ENCODE data around the gene CTSZ.
"Not testable (repeated sequence)": the region's sequence is repeated elsewhere in the genome, so short reads cannot be mapped to it uniquely, and the experiment has no call there.

Gene CTSZ

DNA sequence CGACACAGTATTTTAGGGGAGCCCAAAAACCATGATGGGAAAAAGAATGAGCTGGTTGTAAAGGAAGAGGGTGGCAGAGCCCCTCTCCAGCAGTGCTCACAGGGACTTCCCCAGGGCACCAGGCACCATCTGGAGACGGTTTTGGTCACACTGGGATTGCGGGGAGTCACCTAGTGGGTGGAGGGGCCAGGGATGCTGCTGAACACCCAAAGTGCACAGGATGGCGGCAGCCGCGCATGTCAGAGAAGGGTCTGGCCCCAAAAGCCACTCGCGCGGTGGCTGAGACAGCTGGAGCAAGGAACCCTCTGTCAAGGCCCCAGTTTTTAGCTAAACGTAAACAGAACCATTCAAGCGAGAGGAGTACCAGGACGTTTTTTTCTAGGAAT lies 10.8 kb downstream of the CTSZ start:
- no peak for DNase-seq

DNA sequence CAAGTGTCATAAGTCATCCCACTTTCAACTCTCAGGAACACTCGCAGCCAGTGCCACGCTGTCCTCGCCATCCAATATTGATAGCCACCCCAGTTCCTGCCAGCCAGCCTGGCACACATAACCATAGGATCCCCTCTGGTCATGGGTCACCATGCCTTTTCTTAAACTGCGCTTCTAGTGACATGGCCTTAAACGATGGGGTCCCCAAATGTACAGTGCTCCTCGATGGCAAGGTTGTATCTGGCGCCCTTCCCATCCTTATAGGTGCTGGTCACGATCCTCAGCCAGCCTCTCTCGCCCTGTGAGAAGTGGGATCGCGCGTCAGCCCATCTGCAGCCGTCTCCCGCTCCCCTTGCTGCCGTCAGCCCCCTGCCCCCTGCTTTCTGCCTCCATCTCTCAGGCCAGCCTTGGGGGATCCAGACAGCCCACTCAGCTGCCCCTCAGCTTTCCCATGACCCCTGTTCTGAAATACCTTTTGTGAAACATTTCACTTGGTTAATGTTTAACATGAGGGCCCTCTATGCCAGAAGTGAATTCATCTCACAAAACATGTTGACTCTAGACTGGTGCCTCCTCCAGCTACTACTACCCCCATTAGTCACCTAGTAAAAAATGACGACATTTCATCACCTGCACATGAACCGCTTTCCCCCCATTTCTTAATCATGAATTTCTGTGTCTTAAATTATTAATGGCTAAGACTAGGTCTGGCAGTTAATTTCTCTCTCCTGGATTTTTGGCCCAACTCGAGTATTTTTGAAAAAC lies 11.4 kb downstream of the CTSZ start:
- DNase-seq, result no peak

DNA sequence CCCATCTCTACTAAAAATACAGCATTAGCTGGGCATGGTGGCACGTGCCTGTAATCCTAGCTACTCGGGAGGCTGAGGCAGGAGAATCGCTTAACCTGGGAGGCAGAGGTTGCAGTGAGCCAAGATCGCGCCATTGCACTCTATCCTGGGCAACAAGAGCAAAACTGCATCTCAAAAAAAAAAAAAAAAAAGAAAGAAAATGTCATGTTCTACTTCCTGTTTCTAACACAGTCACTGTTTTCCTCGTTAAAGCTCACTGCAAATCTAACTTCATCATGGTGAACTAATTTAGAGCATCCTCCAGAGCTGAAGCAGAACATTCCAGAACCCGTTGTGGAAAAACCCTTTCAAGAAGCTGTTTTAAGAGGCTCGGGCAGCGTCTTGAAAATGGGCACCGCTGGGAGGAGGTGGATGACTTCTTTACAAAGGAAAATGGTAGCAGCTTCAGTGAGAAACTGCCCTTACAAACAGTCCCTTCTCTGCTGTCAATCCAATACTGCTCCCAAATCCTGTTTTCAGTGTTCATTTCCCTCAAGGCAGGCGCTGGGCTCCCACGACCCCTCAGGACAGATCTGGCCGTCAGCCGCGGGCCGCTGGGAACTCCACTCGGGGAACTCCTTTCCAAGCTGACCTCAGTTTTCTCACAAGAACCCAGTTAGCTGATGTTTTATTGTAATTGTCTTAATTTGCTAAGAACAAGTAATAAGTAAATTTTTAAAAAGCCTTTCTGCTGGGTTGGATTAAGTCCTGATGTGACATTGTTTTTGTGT lies 12.5 kb downstream of the CTSZ start:
- no peak for DNase-seq

DNA sequence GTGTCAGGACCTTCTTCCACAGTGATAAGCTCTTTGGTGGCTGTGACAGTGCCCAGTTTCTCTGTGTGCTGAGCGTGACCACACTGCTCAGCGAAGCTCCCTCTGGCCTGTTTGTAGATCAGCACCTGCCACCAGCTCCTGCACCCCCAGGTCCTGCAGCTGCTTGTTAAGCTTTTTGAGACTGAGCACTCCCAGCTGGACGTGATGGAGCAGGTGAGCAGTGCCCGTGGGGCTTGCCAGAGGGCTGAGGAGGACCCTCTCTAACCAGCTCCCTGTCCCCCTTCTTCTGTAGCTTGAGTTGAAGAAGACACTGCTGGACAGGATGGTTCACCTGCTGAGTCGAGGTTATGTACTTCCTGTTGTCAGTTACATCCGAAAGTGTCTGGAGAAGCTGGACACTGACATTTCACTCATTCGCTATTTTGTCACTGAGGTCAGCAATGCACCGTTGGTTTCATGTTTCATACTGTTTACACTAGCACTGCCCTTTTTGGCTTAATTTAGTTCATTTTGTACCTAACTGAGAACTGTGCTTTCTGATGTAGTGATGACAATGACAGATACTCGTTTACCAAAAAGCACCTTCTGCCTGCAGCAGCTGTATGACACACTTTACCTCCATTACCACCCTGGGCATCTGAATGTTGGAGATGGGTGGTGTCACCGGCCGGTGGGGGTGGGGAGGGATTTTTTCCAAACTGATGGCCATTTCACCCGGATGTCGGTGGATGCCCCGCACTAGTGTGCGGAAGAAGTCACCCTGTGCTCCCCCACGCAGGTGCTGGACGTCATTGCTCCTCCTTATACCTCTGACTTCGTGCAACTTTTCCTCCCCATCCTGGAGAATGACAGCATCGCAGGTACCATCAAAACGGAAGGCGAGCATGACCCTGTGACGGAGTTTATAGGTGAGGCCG lies 13.5 kb downstream of the CTSZ start:
- DNase-seq, result no peak

DNA sequence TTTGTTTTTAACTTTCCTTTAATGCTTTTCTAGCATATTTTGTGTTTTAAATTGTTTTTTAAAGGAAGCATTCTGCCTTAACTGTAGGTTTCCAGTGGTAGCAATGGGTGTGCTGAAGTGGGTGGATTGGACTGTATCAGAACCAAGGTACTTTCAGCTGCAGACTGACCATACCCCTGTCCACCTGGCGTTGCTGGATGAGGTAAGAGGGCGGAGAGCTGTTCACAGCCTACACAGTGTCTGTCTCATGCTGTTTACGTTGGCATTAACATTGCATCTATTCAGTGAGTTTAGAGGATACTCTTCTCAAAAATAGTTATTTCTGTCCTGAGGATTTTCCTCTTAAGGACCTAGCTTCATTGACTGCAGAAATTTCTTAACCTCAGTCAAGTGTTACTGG lies 14.1 kb downstream of the CTSZ start:
- DNase-seq, result no peak

DNA sequence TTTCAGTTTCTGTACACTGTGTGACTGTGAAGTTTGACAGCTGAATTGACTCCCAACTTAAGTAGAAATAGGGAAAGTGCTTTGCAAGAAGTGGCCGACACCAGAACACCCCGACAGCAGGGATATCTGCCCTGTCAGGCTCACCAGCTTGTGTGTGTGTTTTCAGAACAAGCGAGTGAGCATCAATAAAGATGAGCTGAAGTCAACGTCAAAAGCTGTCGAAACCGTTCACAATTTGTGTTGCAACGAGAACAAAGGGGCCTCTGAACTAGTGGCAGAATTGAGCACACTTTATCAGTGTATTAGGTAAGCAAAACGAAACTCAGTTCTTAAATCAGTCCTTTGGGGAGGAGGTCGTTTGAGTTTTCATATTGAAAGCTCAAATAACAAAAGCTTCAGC lies 15.3 kb downstream of the CTSZ start:
- DNase-seq, result no peak

DNA sequence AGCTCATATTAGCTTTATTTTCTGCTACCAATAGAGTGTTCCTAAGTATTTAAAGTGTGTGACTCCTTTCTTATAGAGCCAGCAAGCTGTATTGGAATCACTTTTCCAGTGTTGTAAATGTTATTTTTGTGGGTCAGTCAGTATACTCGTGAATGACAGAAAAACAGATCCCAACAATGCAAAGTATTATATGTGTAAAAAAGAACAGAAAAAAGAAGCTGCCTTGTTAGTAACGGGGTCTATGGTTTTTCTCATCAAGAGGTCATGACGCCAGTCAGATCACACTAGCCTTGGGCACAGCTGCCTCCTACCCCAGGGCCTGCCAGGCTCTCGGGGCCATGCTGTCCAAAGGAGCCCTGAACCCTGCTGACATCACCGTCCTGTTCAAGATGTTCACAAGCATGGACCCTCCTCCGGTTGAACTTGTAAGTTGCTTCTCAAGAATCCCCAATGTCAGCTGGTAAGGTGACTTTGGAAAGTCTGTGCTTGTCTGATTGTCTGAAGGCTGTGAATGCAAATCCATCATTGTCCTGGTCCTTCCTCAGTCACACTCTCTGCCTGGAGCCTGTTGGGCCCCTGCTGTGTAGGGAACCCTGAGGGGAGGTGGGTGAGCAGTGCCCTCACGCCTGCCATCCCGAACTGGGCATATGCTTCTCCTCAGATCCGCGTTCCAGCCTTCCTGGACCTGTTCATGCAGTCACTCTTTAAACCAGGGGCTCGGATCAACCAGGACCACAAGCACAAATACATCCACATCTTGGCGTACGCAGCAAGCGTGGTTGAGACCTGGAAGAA lies 16.2 kb downstream of the CTSZ start:
- DNase-seq, result no peak

DNA sequence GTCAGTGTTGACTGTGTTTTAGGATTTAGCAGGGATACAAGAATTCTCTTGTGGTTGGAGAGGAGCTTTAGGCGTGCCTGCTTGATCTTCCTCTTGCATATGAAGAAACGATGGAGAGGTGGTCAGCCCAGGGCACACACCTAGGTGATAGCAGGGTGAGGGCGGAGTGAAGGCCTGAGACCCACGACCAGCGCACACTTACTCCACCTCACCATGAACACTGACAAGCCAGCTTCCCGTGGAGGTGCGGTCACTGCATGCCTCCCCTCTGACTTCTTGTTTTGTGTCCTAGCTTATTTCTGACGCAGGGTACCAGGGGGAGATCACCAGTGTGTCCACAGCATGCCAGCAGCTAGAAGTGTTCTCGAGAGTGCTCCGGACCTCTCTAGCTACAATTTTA lies 17.9 kb downstream of the CTSZ start:
- DNase-seq, result no peak

DNA sequence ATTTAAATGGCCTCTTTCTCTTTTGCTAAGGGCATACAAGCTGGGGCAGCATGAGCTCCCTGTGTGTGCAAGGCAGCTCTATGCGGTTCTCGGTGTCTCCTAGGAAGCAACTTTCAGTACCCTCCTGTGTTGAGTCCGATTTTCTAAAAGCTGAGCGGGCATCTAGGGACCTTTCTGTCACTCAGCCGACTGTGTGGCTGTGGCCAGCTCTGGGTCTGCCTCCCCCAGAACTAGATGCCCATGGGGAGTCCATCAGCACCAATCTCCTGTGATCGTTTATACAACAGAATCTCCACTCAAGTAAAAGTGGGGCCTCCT lies 18.5 kb downstream of the CTSZ start:
- DNase-seq, result no peak

DNA sequence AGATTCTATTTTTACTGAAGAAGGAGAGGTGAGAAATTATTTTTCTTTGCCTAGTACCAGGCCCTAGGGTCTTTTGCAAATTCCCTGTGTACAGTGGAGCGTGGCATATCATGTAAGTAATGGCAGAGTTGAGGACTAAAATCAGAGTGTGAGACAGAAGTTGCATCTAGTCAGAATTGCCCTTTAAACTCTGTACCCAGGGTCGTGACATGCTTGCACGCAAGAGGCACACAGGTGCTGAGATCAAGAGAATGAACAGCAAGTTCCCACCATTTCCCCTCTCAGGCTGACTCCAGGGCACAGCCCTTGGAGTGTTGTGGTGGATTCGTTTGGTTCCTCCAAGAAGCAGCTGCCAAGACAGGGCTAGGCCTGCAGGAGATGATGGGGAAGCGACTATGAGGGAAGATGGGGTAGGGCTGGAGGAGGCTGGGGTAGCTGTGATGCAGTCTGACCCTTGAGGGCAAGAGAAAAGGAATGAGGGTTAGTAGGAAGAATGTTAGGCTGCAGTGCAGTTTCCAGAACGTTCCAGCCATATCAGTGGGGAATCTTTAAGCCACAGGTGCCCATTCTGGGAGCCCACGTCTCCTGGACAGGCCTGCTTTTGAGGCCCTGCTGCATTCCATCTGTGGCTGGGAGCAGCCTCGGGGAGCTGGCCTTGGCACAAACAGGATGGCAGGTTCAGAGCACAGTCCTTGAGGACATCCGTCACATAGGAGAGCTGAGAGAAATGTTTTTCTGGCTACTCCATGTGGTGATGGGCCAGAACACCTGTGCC lies 19.1 kb downstream of the CTSZ start:
- no peak for DNase-seq

DNA sequence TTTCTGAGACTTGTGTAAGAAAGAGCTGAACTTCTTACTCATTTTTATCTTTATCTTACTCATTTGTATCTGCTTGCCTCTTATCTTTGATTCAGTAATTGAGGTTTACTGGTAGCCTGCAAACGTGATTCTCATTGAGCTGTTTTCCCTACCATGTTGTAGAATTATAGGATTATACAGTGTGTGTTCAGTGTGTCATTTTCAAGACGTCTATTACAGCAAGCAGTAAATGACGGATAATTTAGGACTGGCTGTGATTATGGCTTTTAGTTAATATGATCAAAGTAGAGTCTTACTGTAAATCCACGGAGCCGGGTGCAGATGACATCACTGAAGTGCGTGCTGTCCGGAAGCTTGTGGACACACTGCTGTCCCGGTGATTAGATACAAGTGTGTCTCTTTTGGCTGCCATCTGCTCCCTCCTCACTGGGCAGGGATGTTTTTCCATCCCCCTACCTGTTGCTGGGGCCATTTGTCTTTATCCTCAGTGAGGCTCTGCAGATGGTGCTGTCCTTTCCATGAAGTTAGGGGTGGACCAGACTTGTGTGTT lies 20.0 kb downstream of the CTSZ start:
- DNase-seq, result no peak

DNA sequence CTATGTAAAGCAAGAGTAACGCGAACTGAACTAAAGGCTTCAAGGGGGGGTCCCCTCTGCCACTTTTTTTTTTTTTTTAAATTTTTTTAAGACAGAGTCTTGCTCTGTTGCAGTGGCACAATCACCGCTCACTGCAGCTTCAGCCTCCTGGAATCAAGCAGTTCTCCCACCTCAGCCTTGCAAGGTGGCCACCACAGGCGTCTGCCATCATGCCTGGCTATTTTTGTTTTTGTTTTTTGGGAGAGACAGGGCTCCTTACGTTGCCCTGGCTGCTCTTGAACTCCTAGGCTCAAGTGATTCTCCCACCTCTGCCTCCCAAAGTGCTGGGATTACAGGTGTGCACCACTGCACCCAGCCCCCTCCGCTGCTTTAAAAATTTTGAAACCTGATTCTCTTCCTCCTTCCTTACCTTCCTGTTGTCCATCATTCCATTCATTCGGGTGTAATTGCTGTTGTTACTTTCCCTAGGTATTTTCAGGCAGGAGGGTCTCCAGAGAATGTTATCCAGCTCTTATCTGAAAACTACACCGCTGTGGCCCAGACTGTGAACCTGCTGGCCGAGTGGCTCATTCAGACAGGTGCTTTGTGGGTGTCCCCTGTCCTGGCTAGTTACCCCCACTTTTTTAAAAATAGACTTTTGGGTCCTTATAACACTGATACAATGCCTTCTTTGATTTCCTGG lies 20.6 kb downstream of the CTSZ start:
- DNase-seq, result no peak

DNA sequence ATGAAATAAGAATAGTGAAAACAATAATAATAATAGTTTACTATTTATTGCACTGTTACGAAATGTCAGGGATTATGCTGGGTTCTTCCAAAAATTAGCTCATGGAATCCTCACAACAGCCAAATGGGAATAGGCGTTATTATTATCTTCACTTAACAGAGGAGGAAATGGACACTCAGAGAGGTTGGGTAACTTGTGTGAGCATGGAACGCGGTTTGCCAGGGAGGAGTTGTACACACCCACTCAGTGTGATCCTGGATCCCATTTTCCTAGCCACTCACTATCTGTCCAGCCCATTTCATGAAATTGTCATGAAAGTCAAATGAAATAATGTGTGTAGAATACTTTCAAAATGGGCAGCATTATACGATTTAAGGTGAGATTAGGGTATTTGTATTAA lies 21.4 kb downstream of the CTSZ start:
- no peak for DNase-seq

DNA sequence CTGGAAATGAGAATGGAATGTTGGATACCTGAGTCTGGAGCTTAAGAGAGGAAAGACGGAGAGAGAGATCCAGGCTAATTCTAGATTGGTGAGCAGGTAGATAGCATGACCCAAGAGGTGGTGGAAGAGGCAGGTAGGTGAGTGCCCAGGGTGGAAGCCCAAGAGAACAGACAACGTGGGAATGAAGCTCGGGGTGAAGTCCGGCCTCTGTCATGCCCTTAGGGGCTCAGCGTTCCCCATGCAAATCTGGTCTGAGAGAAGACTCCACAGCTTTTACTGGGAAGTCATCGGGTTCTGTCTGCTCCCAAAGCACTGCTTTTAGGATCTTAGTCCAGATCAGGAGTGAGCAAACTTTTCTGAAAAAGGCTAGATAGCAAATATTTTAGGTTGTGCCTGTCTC lies 22.4 kb downstream of the CTSZ start:
- DNase-seq, result no peak

DNA sequence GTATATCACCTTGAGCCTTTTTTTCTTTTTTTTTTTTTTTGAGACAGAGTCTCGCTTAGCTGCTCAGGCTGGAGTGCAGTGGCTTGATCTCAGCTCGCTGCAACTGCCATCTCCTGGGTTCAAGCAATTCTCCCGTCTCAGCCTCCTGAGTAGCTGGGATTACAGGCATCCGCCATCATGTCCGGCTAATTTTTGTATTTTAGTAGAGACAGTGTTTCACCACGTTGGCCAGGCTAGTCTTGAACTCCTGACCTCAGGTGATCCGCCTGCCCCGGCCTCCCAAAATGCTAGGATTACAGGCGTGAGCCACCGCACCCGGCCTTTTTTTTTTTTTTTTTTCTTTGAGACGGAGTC lies 24.0 kb downstream of the CTSZ start:
- not testable (repeated sequence) for DNase-seq

DNA sequence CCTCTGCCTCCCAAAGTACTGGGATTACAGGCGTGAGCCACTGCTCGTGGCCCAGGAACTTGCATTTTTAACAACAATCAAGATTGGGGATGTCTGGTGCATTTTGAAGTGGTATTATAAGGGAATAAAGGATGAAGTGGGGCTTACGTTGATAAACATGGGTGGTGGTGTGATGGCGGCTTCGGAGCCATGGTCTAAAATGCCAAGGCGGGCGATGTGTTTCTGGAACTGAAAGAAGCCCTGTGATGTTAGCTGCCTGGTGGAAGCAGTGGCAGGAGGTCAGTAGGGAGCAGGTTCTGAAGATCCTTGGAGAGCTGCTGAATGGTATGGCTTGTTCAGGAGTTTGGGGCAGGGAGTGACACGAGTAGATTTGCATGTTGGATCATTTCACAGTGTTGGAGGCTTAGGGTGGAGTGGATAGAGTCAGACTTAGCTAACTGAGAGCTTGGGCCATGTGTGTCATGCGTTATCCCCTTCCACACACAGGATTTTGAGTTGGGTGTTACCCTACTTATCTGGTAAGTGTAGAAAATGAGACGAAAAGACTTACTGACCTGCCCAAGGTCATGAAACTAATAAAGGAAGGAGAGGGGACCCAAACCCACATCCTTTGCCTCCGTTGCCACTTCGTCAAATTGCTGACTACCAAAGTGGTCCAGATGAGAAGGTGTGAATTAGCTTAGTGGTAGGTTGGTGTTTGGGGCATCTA lies 24.5 kb downstream of the CTSZ start:
- DNase-seq, result no peak

DNA sequence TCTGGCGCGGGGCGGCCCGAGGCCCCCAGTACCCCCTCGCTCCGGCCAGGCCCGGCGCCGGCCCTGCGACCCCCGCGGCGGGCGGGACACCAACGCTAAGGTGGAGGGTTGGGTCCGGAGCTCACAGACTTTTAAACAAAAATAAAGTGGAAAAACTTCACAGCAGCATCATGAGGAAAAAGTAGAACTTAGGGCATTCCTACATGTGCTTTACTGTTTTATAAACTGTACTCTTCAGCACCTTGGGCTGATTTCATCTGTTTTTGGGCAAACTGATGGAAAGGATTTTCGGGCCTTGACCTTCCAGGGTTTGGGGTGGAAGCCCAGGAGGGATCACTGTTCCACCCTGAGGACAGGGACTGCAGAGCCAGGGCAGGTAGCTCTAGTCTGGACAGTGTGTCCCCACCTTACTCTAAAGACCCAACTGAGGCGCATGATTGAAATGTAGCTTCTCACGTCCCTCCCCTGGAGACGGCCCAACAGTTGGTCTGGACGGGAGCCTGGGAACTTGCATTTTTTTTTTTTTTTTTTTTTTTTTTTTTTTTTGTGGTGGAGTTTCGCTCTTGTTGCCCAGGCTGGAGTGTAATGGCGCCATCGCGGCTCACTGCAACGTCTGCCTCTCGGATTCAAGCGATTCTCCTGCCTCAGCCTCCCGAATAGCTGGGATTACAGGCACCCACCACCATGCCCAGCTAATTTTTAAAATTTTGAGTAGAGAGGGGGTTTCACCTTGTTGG lies 25.3 kb downstream of the CTSZ start:
- DNase-seq, result peak; percentile 17

DNA sequence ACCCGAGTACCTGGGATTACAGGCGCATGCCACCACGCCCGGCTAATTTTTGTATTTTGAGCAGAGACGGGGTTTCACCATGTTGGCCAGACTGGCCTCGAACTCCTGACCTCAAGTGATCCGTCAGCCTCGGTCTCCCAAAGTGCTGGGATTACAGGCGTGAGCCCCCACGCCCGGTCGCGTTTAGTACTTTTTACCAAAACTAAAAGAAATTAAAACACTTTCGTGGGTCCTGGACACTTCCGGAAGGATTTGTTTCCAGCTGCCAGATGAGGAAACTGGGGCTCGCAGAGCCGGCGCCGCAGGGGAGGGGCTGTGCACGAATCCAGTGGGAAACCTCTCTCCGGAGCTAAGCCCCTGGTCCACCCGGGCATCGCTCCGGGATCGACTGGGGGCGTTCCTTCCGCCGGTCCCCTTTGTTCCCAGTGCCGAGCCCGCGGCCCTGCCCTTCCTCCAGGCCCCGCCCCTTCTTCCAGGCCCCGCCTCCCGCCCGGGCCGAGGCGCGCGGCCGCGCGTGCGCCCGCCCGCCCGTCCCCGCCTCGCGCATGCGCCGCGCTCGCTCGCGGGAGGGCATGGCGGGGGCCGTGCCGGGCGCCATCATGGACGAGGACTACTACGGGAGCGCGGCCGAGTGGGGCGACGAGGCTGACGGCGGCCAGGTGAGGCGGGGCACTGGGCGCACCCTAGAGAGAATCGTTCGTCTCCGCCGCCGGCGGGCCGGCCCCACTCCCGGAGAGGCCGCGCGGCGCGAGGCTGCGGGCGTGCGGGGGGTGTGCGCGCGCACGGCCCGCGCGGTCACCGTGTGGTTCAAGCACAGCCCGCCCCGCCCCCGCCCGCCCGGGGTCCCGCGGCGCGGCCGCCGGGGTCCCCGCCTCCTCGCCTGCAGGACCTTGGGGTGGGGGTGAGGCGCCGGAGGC lies 26.1 kb downstream of the CTSZ start, which contains the start of gene NELFCD:
Gene NELFCD (plus strand): TSS at position 546 of the 917 bp plus-strand sequence. CDS start 54 bp downstream, at position 600.
- DNase-seq, result peak; percentile 88

Data from fibroblast of skin of scalp (primary cell).